HG03045 (cell line): Measurements from ENCODE around the gene FN1.

Source experiments
- ATAC-seq: cut with Tn5 transposase; IDR thresholded peaks from one replicate; pipeline ENCODE4 v1.9.1; 2021; ENCODE audit warnings: mild to moderate bottlenecking, moderate library complexity; ENCODE audit not compliant: unreplicated experiment

Gene FN1

DNA sequence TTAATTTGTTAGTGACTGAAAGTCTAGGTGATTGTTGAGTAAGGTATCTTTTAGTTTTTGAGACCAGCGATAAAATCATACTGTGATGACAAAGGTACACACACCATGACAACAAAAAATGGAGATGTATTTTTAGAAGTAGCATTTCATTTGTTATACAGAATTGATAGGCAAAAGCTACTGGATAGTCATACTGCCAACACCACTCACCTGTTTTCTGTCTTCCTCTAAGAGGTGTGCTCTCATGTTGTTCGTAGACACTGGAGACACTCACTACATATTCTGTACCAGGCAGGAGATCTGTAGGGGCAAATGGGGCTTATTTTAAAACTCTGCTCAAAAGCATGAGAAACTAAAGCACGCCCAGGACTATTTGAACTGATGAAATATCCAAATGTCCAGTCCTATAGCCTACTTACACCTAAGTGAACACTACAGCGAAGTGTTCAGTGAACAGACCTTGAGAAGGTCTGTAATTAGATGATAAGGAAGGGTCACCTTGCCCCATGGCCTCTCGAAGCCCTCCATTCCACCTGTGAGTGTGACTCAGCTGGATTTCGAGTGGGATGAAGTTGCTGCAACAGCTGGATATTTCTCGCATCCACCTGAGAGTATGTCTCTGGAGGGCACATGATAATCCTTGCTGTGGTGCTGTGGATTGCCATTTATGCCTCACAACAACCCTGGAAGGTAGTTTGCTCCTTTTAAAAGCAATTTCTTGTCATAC is 47.7 kb downstream of the FN1 start:
- no peak for ATAC-seq

DNA sequence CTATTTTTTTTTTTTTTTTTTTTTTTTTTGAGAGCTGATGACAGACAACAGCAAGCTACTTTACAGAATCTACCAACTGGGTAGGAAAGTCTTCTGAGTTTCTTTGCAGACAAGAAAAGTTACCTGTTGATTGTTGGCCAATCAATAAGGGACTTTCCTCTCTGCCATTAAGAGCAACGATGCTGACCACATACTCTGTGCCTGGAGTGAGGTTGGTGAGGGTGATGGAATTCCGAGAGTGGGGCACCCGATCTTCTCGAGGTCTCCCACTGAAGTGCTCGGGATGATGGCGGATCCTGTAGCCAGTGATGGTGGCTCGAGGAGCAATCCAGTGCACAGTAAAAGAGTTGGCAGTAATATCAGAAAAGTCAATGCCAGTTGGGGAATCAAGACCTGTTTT is 49.3 kb downstream of the FN1 start:
- no peak for ATAC-seq

DNA sequence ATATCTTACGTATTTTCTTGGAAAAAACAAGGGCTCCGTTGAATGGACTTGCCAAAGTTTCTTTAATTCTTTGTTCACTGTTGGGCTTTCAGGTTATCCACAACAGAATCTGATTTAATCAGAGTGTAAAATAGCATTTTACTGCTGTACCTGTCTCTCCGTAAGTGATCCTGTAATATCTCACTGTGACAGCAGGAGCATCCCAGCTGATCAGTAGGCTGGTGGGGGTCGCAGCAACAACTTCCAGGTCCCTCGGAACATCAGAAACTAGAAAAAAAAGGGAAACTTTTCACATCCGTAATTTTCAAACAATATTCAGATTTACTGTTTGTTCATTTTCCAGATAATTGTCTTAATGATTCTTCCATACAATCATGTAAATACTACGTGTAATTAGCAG is 51.2 kb downstream of the FN1 start:
- ATAC-seq, result no peak

DNA sequence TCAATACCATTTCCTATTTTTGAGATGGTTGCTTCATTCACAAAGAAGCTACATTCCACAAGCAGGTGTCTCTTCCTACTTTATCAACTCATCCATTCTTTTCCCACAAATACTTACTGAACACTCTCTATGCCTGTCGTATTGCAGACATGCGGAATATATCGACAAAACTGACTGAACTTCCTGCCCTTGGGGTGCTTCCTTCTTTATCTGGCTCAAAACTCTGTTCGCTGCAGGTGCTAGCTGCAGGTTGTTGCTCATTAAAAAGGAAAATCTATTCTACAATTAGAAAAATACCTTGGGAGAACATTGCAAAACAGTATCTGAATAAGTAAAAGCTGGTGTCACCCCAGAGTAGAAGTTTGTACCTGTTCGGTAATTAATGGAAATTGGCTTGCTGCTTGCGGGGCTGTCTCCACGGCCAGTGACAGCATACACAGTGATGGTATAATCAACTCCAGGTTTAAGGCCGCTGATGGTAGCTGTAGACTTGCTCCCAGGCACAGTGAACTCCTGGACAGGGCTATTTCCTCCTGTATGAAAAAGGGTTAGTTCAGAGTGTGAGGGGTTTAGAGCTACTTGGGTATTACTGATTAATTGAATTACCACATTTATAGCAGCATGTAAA is 52.1 kb downstream of the FN1 start:
- no peak for ATAC-seq

DNA sequence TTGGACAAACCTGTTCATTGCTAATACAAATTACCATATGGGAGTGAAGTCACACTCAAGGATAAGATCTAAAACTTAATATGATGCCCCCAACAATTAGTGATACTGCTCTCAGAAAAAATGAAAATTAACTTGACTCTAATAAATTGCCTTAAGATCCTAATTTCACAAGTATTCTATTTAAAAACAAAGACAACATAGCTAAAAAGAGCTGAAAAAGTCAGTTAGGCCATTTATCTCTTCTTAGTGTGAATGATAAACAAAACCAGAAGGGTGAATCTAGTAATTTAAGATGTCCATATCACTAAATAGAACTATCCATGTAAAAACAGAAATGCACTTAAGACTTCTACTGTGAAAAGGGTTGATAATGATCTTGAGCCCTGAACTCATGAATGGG is 53.4 kb downstream of the FN1 start:
- ATAC-seq, result no peak

DNA sequence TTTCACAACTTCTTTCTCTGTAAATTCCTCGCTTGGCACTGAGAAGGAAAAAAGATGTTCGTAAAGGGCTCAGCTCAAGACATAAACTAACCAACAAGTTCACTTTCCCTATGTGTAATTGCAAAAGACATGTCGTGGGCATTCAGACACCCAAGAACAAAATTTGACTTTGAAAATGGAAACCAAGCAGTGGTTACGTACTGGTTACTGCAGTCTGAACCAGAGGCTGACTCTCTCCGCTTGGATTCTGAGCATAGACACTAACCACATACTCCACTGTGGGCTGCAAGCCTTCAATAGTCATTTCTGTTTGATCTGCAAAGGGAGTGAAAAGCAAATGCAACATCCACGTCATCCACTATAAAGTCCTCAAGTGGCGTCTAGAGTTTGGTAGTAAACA is 53.9 kb downstream of the FN1 start:
- no peak for ATAC-seq

DNA sequence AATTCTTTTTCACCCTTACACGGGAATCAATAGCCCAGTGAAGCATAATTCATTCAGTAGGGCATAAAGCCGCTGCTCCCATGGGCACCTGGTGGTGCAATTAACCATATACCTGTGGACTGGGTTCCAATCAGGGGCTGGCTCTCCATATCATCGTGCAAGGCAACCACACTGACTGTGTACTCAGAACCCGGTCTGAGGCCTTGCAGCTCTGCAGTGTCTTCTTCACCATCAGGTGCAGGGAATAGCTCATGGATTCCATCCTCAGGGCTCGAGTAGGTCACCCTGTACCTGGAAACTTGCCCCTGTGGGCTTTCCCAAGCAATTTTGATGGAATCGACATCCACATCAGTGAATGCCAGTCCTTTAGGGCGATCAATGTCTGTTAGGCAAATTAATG is 55.2 kb downstream of the FN1 start:
- no peak for ATAC-seq

DNA sequence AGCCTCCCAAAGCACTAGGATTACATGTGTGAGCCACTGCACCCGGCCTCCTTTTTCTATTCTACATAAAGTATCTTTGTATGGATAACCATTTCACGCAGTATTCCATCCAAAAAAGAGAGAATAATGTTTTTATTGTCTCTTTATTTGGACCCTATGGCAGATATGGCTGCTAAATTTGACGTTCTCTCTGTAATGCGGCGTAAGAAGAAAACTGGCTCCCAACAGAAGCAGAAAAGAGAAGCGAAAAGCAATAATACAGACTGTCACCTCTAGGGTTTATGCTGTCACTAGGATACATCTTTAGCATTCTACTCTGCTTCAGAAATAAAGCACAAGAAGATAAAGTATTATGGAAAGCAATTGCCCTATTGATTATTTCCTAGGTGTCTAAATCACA is 55.9 kb downstream of the FN1 start:
- ATAC-seq, result no peak

DNA sequence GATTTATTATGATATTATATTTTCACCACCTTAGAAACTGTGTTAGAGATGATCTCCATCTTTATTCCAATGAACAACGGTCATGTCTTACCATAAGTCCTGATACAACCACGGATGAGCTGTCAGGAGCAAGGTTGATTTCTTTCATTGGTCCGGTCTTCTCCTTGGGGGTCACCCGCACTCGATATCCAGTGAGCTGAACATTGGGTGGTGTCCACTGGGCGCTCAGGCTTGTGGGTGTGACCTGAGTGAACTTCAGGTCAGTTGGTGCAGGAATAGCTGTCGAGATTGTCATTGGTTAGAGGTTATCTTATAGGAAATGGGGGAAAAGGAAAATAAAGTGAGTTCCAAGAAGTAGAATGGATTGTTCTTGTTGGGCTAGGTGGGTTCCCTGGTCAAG is 56.8 kb downstream of the FN1 start:
- no peak for ATAC-seq

DNA sequence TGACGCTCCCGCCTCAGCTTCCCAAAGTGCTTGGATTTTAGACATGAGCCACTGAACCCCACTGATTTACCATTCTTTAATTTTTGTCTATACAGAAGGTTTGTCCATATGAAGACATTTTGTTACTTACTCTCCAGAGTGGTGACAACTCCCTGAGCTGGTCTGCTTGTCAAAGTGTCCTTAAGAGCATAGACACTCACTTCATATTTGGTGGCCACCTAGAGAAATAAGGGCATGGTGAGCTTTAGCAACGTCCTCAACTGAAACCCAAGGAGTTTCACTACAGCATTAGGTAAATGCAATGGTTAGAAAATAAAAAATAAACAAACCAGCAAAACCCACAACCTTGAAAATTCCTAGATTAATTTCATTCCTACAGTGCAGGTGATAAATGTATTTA is 57.8 kb downstream of the FN1 start:
- ATAC-seq, result no peak

DNA sequence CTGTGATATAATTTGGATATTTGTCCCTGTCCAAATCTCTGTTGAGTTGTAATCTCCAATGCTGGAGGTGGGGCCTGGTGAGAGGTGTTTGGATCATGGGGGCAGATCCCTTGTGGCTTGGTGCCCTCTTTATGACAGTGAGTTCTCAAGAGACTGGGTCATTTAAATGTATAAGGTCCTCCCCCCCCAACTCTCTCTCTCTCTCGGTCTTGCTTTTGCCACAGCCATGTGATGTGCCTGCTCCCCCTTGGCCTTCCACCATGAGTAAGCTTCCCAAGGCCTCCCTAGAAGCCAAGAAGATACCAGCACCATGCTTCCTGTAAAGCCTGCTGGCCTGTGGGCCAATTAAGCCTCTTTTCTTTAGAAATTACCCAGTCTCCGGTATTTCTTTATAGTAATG is 58.6 kb downstream of the FN1 start:
- no peak for ATAC-seq

DNA sequence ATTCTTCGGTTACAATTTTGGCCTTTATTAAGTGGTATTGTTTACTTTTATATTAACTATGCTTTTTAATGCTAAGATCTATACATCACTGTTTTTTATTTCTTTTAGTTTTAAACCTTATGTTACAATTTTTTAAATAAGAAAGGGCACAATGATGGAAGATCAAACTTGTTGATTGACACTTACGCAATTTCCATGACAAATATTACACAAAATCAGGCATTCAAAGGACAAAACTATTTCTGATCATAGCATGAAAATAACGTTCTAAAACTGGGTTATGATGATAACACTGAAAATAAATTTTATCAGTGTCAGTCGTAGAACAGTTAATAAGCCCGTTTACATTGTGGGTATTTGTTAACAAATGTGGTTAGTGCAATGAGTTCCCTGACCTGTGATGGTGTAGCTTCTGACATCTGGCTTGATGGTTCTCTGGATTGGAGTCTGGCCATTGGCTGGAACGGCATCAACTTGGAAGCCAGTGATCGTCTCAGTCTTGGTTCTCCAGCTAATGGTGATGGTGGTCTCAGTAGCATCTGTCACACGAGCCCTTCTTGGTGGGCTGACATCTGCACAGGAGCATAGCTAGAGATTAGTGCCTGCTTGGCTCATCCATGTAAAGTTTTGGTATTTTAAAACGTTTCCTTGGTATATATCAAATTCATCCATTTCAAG is 59.6 kb downstream of the FN1 start:
- ATAC-seq, result no peak

DNA sequence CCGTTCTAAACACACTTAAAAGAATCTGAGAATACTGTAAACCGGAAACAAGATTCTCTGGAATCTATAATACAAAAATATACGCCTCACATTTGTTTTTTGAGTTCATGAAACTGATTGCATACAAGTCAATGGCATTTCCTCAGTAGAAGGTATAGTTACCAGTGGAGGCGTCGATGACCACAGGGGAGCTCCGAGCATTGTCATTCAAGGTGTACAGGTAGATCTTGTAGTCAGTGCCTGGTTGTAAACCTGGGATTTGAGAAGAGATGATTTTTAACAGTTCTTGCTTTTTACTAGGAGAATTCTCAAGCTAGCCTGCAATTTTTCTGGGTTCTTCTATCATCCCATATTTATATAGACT is 60.4 kb downstream of the FN1 start:
- no peak for ATAC-seq

DNA sequence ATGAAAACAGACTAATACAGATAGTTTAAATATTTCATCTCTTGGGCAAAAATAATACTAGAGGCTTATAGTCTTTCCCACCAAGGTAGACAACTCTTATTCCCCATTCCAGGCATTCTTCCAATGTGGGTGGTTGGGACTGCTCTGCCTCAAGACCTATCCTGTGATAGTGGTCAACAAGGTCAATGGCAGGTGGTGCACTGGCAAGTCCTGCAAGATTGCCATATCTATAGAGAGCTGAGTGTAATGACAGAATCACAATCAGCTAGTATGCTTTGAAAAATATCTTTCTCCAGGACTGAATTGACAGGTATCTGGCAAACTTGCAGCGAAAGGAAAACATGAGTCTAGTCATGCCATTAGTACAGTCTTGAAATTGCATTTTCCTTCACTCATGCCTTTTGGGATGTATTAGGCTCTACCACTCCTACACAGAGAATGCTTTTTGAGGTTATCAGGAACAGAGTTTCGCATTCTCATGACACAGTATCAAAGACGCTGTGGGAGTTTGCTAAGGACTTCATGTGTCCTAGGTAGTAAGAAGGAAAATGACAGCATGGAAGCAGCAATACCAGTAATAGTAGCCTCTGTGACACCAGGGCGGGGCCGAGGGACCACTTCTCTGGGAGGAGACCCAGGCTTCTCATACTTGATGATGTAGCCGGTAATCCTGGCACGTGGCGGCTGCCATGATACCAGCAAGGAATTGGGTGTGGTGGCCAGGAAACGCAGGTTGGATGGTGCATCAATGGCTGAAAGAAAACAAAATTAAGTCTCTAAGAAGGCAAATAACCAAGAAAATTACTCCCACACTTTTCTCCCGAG is 61.0 kb downstream of the FN1 start:
- ATAC-seq, result no peak

DNA sequence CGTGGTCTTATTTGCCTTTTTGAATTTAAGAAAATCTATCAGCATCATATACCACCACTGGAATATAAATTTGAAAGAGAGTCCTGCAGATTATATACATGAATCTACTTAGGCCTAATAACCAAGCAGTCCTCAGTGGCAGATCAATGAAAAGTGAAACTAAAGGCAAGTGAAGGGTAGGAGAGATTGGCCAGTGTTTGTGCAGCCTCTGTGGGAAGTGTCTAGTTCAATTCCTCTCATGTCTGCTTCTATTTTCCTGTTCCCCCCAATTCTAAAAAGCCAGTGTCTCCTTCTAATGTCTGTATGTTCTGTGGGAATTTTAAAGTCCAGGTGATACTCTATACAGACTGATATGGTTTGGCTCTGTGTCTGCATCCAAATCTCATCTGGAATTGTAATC is 61.9 kb downstream of the FN1 start:
- ATAC-seq, result no peak

DNA sequence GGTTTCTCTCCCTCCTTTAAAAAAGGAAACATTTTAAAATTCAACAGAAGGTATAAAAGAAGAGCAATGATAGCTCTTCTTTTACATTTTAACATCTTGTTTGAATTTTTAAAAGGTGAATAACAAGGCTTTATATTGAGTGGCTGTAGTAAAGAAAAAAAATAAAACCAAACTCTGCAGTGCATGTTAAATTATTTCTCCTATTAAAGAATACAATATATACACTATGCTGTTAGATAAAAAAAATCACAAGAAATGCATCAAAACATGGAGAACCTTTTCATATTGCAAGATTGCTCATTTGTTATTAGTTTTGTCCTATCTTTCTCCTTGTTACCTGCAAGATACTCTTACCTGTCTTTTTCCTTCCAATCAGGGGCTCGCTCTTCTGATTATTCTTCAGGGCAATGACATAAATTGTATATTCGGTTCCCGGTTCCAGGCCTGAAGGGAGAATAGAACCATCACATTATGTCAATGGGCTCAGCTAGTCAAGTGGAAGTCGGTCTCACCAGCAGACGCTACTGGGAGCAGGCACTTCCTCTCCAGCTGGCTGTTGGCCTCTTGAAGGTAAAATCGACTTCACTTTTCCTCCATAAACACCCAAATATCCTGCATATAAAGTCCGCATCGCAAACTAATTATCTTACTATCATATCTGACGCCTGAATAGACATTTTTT is 62.8 kb downstream of the FN1 start:
- no peak for ATAC-seq

DNA sequence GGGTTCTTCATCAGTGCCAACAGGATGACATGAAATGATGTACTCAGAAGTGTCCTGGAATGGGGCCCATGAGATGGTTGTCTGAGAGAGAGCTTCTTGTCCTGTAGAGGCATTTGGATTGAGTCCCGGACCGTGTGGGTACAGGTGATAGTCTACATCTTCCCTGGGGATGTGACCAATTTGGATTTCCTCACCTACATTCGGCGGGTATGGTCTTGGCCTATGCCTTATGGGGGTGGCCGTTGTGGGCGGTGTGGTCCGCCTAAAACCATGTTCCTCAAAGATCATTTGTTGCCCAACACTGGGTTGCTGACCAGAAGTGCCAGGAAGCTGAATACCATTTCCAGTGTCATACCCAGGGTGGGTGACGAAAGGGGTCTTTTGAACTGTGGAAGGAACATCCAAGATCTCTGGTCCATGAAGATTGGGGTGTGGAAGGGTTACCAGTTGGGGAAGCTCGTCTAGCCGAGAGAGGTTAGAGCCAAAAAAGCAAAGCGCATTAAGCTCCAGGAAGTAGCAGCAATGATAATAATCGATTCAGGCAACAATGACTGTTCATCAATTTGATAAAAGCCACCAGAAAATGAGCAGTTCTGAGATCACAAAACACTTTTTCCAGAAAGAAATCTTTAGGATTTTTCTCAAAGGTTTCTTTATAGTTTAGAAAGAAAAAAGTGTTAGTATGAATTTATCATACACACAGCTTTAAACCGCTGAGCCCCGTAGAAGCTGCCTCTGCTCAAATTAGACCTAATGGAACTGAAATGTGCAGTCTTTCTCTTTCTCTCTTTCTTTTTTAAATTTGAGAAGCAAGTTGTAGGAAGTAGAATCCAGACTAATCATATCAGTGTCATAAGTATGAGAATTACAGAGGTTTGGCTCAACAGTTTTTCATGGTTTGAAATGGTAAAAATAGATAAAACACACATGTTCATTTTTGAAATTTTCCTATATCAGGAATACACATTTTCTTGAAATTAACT is 63.7 kb downstream of the FN1 start:
- no peak for ATAC-seq

DNA sequence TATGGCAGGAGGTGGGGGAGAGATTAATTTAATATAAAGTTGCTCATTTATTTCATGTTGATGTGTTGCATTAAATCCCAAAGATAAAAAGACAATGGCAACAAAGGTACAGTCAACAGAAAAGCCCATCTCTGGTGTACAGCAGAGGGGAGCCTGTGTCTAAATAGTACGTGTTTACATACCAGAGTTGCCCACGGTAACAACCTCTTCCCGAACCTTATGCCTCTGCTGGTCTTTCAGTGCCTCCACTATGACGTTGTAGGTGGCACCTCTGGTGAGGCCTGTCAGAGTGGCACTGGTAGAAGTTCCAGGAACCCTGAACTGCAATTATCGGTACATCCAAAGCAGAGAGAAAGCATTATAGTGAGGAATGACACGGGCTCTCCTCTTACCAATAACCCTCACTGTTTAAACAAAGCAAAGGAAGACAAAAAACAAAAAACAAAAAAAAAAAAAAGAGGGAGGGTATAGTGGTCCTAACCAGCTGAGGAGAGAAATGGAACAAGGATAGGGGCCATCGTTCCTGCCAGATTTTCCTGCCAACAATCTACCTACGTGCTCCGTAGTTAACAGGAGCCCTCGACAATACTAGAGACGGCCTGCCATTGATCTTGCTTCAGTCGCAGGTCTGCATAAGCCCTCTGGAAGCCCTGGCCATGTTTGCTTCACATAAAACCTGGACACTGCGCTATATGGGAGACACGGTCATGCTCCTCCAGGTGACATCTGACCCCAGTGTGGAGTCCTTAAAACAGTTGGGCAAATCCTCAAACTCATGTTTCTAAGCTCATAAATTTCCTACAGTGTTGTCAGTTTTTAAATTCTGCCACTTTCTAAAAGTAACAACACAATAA is 65.5 kb downstream of the FN1 start:
- ATAC-seq, result no peak

DNA sequence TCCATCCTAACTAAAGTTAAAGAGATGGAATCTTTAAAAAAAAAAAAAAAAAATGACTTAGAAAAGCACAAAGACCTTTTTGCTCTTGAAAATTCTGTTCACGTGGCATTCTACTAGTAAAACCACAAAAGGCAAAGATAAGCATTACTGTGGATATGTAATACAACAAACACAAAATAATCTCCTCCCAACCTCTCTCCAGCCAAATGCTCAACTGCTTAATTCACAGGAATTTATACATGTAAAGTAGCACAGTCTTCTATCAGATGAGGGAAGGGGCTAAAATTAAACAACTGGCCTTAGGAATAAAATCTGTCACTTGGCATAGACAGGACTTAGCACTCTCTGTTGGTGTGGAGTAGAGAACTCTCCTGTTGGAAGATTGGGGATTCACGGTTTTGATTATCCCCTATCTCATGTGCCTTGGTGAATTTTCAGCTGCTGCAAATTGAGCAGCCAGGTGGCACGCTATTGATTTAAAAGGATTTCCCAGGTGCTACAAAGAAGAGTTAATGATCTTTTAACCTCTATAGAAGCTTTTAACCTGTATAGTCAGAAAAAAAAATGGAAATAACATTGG is 66.6 kb downstream of the FN1 start:
- ATAC-seq, result no peak
